Measurements from ENCODE around the gene DNAH1. TPM values are rescaled to one million over a fixed set of nuclear protein-coding genes. Genes with fewer than 3 reads are reported as not detected.

The DNAH1 gene
- total and polyA plus RNA-seq, 2 of the 4 experiments (the other 2 are of a cell fraction): 2.0 to 4.0 TPM

- Histone ChIP-seq H3K4me2 (ENCODE audit: low read depth, low read length) (no peak overlapping the region), H2AFZ (replicated peaks; ENCODE audit: low read length, poor library complexity) (no peak overlapping the region), H4K8ac (ENCODE audit: low read depth in 2 of 2, low read length in 2 of 2) (no peak overlapping the region), H2AK5ac (ENCODE audit: low read depth, low read length) (no peak overlapping the region), H3K18ac (ENCODE audit: low read depth, low read length) (no peak overlapping the region), H3K23ac (ENCODE audit: low read depth, low read length) (no peak overlapping the region), H3K27ac (ENCODE audit: insufficient read depth, low read length) (no peak overlapping the region), H3K4me3 (ENCODE audit: insufficient read depth, low read depth, low read length) (no peak overlapping the region), H4K91ac (ENCODE audit: insufficient read depth, low read depth, low read length) (no peak overlapping the region), H3K4me1 (ENCODE audit: control insufficient read depth, insufficient read depth, low read length) (peaks cover 12% of the 10 kb centered on the region), H2AK9ac (replicated peaks; ENCODE audit: low read depth, low read length, poor library complexity) (no peak overlapping the region), H2BK20ac (ENCODE audit: low read depth, low read length) (no peak overlapping the region), H3K36me3 (ENCODE audit: control insufficient read depth, insufficient read depth, low read length) (no peaks in the 10 kb centered on the region; the same call in 1 of the 2 replicates), H2BK120ac (ENCODE audit: low read depth, low read length) (no peak overlapping the region), H4K5ac (ENCODE audit: low read depth, low read length) (no peak overlapping the region), H3K9me1 (ENCODE audit: insufficient read depth, low read length) (peaks cover 12% of the 10 kb centered on the region), H4K20me1 (ENCODE audit: insufficient read depth, low read length) (no peaks in the 10 kb centered on the region), H3K27me3 (ENCODE audit: control insufficient read depth, insufficient read depth, low read length) (no peaks in the 10 kb centered on the region), H3K4ac (ENCODE audit: low read depth, low read length) (no peak overlapping the region), H3K56ac (ENCODE audit: extremely low read depth, insufficient read depth, low read length) (no peak overlapping the region), H3K79me1 (ENCODE audit: low read depth in 1 of 2, low read length in 2 of 2) (no peaks in the 10 kb centered on the region; a peak in 1 of 4 replicates), H3K9ac (ENCODE audit: low read depth, low read length) (no peak overlapping the region), H2BK5ac (ENCODE audit: low read depth, low read length, poor library complexity, severe bottlenecking) (no peak overlapping the region), H3K14ac (replicated peaks; ENCODE audit: low read depth, low read length) (no peak overlapping the region), H3K9me3 (ENCODE audit: control insufficient read depth, insufficient read depth, low read length) (no peaks in the 10 kb centered on the region), H2BK15ac (ENCODE audit: low read depth, low read length) (no peak overlapping the region)
- in situ Hi-C loops (cut with MboI; ENCODE audit: low sequenced_read_pairs): no loop called here
- intact Hi-C loops (cut with micrococcal nuclease): no loop called here
- no TSS peak for BruUV-seq (replicated peaks)
- dilution Hi-C loops (cut with HindIII; ENCODE audit: low sequenced_read_pairs, unreplicated experiment): no loop called here
- TF ChIP-seq RAD21 (IDR thresholded peaks at IDR 0.05; ENCODE audit: low read length): no peak
- TF ChIP-seq CEBPB (IDR thresholded peaks at IDR 0.05; ENCODE audit: low read depth, low read length): no peak
- TF ChIP-seq BHLHE40 (IDR thresholded peaks at IDR 0.05; ENCODE audit: low read depth, low read length): no peak
- TF ChIP-seq RCOR1 (IDR thresholded peaks at IDR 0.05; ENCODE audit: insufficient replicate concordance, low read length): no peak
- TF ChIP-seq NFE2L2 (IDR thresholded peaks at IDR 0.05; ENCODE audit: low read depth, low read length): no peak
- TF ChIP-seq CHD1 (IDR thresholded peaks at IDR 0.05; ENCODE audit: low read depth, low read length): no peak
- TF ChIP-seq, protein P1, sequence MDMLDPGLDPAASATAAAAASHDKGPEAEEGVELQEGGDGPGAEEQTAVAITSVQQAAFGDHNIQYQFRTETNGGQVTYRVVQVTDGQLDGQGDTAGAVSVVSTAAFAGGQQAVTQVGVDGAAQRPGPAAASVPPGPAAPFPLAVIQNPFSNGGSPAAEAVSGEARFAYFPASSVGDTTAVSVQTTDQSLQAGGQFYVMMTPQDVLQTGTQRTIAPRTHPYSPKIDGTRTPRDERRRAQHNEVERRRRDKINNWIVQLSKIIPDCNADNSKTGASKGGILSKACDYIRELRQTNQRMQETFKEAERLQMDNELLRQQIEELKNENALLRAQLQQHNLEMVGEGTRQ (IDR thresholded peaks at IDR 0.05; ENCODE audit: low read depth, low read length): no peak
- TF ChIP-seq FOS (IDR thresholded peaks at IDR 0.05; ENCODE audit: low read depth, low read length): no peak
- no peak for TF ChIP-seq MXI1 (IDR thresholded peaks at IDR 0.05; ENCODE audit: borderline replicate concordance, low read depth, low read length)
- TF ChIP-seq, protein P2, sequence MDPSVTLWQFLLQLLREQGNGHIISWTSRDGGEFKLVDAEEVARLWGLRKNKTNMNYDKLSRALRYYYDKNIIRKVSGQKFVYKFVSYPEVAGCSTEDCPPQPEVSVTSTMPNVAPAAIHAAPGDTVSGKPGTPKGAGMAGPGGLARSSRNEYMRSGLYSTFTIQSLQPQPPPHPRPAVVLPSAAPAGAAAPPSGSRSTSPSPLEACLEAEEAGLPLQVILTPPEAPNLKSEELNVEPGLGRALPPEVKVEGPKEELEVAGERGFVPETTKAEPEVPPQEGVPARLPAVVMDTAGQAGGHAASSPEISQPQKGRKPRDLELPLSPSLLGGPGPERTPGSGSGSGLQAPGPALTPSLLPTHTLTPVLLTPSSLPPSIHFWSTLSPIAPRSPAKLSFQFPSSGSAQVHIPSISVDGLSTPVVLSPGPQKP (IDR thresholded peaks at IDR 0.05; ENCODE audit: borderline replicate concordance, low read depth, low read length): no peak
- no peak for TF ChIP-seq MAFK (IDR thresholded peaks at IDR 0.05; ENCODE audit: low read depth, low read length)
- POLR2A ChIA-PET (ENCODE audit: unreplicated experiment): no interaction called here
- DNase-seq (no peak), ATAC-seq (ENCODE audit: low read depth) (no peak)
- CTCF ChIA-PET: interaction anchor here (1.1 kb wide), 1 partner anchor 24 kb away, joined by 3 read pairs; no protein-coding TSS in a partner anchor
- no CpG with 5 or more reads among the region's 6 CpGs for WGBS, 2 experiments (ENCODE audit: extremely low coverage in 2 of 2, insufficient read length in 1 of 2)
Measured at GRCh38 chr3:52315006-52315405, 1.1 kb upstream of the DNAH1 start.
